Erythroblast (primary cell): Measurements from ENCODE around the gene DNAH2.
"Not testable (repeated sequence)": the region's sequence is repeated elsewhere in the genome, so short reads cannot be mapped to it uniquely, and the experiment has no call there.

Experiments
- DNase-seq, 2 experiments: peaks; one replicate each; lab custom pipeline; 2025; lab: John Stamatoyannopoulos, UW
- GATA1 ChIP-seq: IDR thresholded peaks from 2 replicates; pipeline ENCODE4 v1.6.1; 2011; ENCODE audit warnings: low read depth, mild to moderate bottlenecking, control low read depth, low read length, moderate library complexity
- POLR2A ChIP-seq: IDR thresholded peaks from 2 replicates; pipeline ENCODE4 v1.6.1; 2011; ENCODE audit warnings: mild to moderate bottlenecking, low read length

The DNAH2 gene

GRCh38 chr17:7857713-7858521 is 140.4 kb downstream of the DNAH2 start, which contains the start of gene CYB5D1:
Gene CYB5D1, plus strand, starts transcription at chr17:7858003. Its CDS starts 132 bp downstream, at chr17:7858135.
- peak; percentile 85 for TF ChIP-seq POLR2A
- peak; percentile 73 for TF ChIP-seq GATA1
- DNase-seq = peak; percentile 95 to 96

GRCh38 chr17:7858522-7858810 is 140.9 kb downstream of the DNAH2 start:
- TF ChIP-seq GATA1 = no peak
- TF ChIP-seq POLR2A = no peak
- peak; percentile 64 to 66 for DNase-seq

GRCh38 chr17:7859028-7859427 is 141.5 kb downstream of the DNAH2 start:
- no peak for DNase-seq

GRCh38 chr17:7862692-7863437 is 145.3 kb downstream of the DNAH2 start:
- peak; percentile 30 to 70 for DNase-seq
- TF ChIP-seq GATA1 (no peak), POLR2A (no peak)

More at GRCh38 chr17:7859028-7859427, 141.5 kb downstream of the DNAH2 start:
- TF ChIP-seq POLR2A (no peak), GATA1 (no peak)

DNA sequence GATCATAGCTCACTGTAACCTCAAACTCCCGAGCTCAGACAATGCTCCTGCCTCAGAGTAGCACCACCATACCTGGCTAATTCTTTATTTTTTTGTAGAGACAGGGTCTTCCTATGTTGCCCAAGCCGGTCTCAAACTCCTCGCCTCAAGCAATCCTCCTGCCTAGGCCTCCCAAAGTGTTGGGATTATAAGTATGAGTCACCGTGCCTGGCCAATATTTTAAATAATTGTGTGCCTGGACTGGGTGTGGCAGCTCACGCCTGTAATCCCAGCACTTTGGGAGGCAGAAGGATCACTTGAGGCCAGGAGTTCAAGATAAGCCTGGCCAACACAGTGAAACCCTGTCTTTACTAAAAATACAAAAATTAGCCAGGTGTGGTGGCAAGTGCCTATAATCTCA is 146.8 kb downstream of the DNAH2 start:
- DNase-seq = not testable (repeated sequence)

- TF ChIP-seq GATA1 = no peak
- no peak for TF ChIP-seq POLR2A
- DNase-seq = no peak
These were observed 147.6 kb downstream of the DNAH2 start for GRCh38 chr17:7864995-7865650.

DNA sequence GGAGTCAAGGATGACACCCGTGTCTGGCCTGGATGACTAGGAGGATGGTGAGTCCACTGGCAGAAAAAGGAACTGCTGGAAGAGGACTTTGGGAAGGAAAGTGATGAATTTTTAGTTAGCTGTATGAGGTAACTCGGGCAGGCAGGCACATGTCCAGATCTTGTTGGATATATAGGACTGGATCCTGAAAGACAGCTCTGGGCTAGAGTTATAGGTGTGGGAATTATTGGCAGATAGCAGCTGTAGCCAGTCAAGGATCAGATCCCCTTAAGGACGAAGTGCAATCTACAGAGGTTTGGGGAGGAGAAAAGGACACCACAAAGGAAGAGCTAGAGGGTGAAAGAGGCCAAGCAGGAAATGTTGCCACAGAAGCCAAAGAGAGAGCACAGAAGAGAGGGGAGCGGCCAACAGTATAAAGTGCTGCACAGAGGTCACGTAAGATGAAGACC is 150.4 kb downstream of the DNAH2 start:
- no peak for TF ChIP-seq POLR2A
- TF ChIP-seq GATA1 = no peak
- no peak for DNase-seq

GRCh38 chr17:7873051-7873450 is 155.5 kb downstream of the DNAH2 start:
- TF ChIP-seq POLR2A = no peak
- TF ChIP-seq GATA1 = no peak
- no peak for DNase-seq

DNA sequence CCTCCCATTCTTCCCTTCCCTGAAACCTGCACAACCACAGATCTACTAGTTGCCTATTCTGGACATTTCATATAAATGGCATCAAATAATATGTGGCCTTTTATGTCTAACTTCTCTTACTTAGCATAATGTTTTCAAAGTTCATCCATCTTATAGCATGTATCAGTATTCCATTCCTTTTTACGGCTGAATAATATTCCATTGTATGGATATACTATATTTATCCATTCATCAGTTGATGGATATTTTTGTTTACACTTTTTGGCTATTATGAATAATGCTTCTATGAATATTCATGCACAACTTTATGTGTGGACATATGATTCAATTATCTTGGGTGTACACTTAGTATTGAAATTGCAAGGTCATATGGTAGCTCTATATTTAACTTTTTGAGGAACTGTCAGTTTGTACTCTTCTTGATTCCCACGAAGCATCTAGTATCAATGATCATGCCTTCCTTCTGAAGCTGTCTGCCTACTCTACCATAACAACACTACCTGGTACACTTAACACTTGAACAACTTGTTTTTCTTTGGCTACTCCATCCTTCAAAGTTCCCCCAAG is 158.3 kb downstream of the DNAH2 start:
- no peak for DNase-seq
- TF ChIP-seq GATA1 (no peak), POLR2A (no peak)

- no peak for DNase-seq
- TF ChIP-seq POLR2A = no peak
- TF ChIP-seq GATA1 = no peak
These were observed 160.7 kb downstream of the DNAH2 start for GRCh38 chr17:7878234-7878633.

GRCh38 chr17:7880076-7880868 is 162.7 kb downstream of the DNAH2 start:
- TF ChIP-seq POLR2A (no peak), GATA1 (no peak)
- DNase-seq = peak in 1 of 2 experiments; percentile 6

DNA sequence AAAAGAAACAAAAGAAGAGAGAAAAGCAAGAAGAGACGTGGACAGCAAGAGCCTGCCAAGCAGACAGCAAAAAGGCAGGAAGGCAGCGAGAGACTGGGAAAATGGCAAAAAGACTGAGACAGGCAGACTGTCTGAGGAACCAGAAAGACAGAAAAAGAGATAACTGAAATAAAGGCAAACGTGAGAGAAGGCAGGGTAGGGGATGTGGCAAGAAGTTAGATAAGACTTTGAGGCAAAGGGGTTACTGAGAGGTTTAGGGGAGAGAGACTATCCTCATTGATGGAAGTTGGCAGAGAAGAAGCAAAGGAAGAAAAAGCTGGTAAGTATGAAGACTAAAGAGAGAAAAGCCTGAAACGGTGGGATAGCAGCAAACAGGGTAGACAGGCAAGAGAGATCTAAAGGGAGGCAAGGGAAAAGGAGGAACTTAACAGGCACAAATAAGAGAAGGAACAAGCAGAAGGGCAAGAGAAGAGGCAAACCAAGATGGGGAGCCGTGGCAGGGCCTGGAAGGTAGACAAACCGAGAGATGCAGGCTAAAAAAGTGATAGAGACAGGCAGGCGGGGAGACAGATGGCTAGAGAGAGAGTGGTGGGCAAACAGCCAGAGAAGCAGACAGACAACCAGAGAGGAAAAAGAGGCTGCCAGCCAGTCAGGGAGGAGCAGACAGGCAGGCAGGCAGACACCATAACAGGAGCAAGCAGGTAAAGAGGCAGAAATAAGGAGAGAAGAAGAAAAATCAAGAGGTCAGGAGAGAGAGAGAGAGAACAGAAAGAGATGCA is 163.9 kb downstream of the DNAH2 start:
- TF ChIP-seq POLR2A = no peak
- no peak for TF ChIP-seq GATA1
- peak; percentile 23 to 42 for DNase-seq
